Fibroblast of pulmonary artery (primary cell): ENCODE data around the gene ZSWIM4.

ENCODE experiments used
- DNase-seq: peaks from one replicate; pipeline ENCODE4 v3.0.0-alpha.2; 2010; ENCODE audit warnings: low read depth
- H3K4me3 ChIP-seq: replicated peaks from 2 replicates; pipeline ENCODE4 v1.5.1; 2011; ENCODE audit warnings: low read depth, mild to moderate bottlenecking, control low read depth, low read length, moderate library complexity
- CTCF ChIP-seq: IDR thresholded peaks from 2 replicates; pipeline ENCODE4 v1.5.1; 2011; ENCODE audit warnings: mild to moderate bottlenecking, control low read depth, low read length, inconsistent platforms; ENCODE audit errors: missing control alignments

Gene ZSWIM4

GRCh38 chr19:13758795-13759194 lies 36.4 kb upstream of the ZSWIM4 start:
- DNase-seq, result no peak
- no peak for TF ChIP-seq CTCF
- H3K4me3 ChIP-seq, result no peak overlapping the region

GRCh38 chr19:13761423-13761822 lies 33.8 kb upstream of the ZSWIM4 start:
- no peak for DNase-seq
- TF ChIP-seq CTCF, result no peak
- no peak overlapping the region for H3K4me3 ChIP-seq

GRCh38 chr19:13762635-13763235 lies 32.5 kb upstream of the ZSWIM4 start:
- DNase-seq, result no peak
- no peak overlapping the region for H3K4me3 ChIP-seq
- TF ChIP-seq CTCF, result no peak

- no peak for DNase-seq
- TF ChIP-seq CTCF, result no peak
- no peak overlapping the region for H3K4me3 ChIP-seq
Measured at GRCh38 chr19:13763265-13763664, 32.0 kb upstream of the ZSWIM4 start.

GRCh38 chr19:13764101-13764807 lies 31.0 kb upstream of the ZSWIM4 start, which contains the start of gene MRI1:
Gene MRI1 (plus strand): TSS chr19:13764522. CDS start chr19:13764589, 67 bp downstream.
- H3K4me3 ChIP-seq, result peak within 1 kb of the TSS; percentile 75
- TF ChIP-seq CTCF, result no peak
- DNase-seq, result peak; percentile 80

GRCh38 chr19:13764821-13765394 lies 30.3 kb upstream of the ZSWIM4 start:
- DNase-seq, result peak; percentile 16
- TF ChIP-seq CTCF, result no peak
- peak overlapping the region; percentile 75 for H3K4me3 ChIP-seq
